ENCODE measurements around the gene CAPN11.

Gene CAPN11

GRCh38 chr6:44158770-44159228, at the start of gene CAPN11:
Gene CAPN11 (plus strand): TSS chr6:44158820. CDS start chr6:44158849, 29 bp downstream.
- H3K27ac ChIP-seq, result no peak within 1 kb of the TSS
- DNase-seq (ENCODE audit: low read depth, low spot score), result no peak

- no peak overlapping the region for H3K27ac ChIP-seq
- no peak for DNase-seq (ENCODE audit: low read depth, low spot score)
These were observed 49.4 kb upstream of the CAPN11 start for GRCh38 chr6:44109212-44109611.

GRCh38 chr6:44110005-44110676, 48.5 kb upstream of the CAPN11 start:
- peak overlapping the region; percentile 4 for H3K27ac ChIP-seq
- DNase-seq (ENCODE audit: low read depth, low spot score), result no peak

GRCh38 chr6:44110966-44111365, 47.7 kb upstream of the CAPN11 start:
- H3K27ac ChIP-seq, result peak overlapping the region; percentile 98
- no peak for DNase-seq (ENCODE audit: low read depth, low spot score)

GRCh38 chr6:44111434-44112417, 46.9 kb upstream of the CAPN11 start:
- no peak for DNase-seq (ENCODE audit: low read depth, low spot score)

GRCh38 chr6:44113414-44113813, 45.2 kb upstream of the CAPN11 start:
- no peak for DNase-seq (ENCODE audit: low read depth, low spot score)
- H3K27ac ChIP-seq, result peak overlapping the region; percentile 98

More at GRCh38 chr6:44111434-44112417, 46.9 kb upstream of the CAPN11 start:
- peak overlapping the region; percentile 98 for H3K27ac ChIP-seq

GRCh38 chr6:44115866-44116265, 42.8 kb upstream of the CAPN11 start:
- peak overlapping the region; percentile 98 for H3K27ac ChIP-seq
- DNase-seq (ENCODE audit: low read depth, low spot score), result no peak

GRCh38 chr6:44116641-44117382, 41.8 kb upstream of the CAPN11 start:
- no peak for DNase-seq (ENCODE audit: low read depth, low spot score)
- peak overlapping the region; percentile 98 for H3K27ac ChIP-seq

GRCh38 chr6:44117397-44118128, 41.1 kb upstream of the CAPN11 start:
- DNase-seq (ENCODE audit: low read depth, low spot score), result no peak
- peak overlapping the region; percentile 98 for H3K27ac ChIP-seq

GRCh38 chr6:44119704-44120262, 38.8 kb upstream of the CAPN11 start:
- peak overlapping the region; percentile 98 for H3K27ac ChIP-seq
- DNase-seq (ENCODE audit: low read depth, low spot score), result no peak

- peak overlapping the region; percentile 98 for H3K27ac ChIP-seq
- no peak for DNase-seq (ENCODE audit: low read depth, low spot score)
These were observed 37.8 kb upstream of the CAPN11 start for GRCh38 chr6:44120692-44121443.

- DNase-seq (ENCODE audit: low read depth, low spot score), result no peak
- H3K27ac ChIP-seq, result peak overlapping the region; percentile 98
These were observed 35.8 kb upstream of the CAPN11 start for GRCh38 chr6:44122801-44123200.

- no peak for DNase-seq (ENCODE audit: low read depth, low spot score)
- H3K27ac ChIP-seq, result peak overlapping the region; percentile 98
These were observed 35.1 kb upstream of the CAPN11 start for GRCh38 chr6:44123544-44123943.

GRCh38 chr6:44126320-44127149, 32.1 kb upstream of the CAPN11 start:
- no peak for DNase-seq (ENCODE audit: low read depth, low spot score)
- peak overlapping the region; percentile 74 for H3K27ac ChIP-seq

GRCh38 chr6:44127186-44128019, 31.2 kb upstream of the CAPN11 start, which contains the start of the genes MRPL14 and TMEM63B:
Gene MRPL14 (minus strand): TSS chr6:44127452. CDS start chr6:44116611, 10,841 bp downstream.
Gene TMEM63B (plus strand): TSS chr6:44127554. CDS start chr6:44134585, 7,031 bp downstream.
- DNase-seq (ENCODE audit: low read depth, low spot score), result no peak
- peak within 1 kb of the TSS; percentile 74 for H3K27ac ChIP-seq

- peak overlapping the region; percentile 74 for H3K27ac ChIP-seq
- no peak for DNase-seq (ENCODE audit: low read depth, low spot score)
These were observed 30.4 kb upstream of the CAPN11 start for GRCh38 chr6:44128020-44128917.

Data from epithelial cell of prostate (primary cell).